ENCODE results near the gene PTOV1. TPM values are rescaled to one million over a fixed set of nuclear protein-coding genes. Genes with fewer than 3 reads are reported as not detected.
A peak's percentile ranks its signal among the peaks of the same experiment; 100 is the strongest.

Gene PTOV1
- total RNA-seq, result 100 to 1,000 TPM in 3 of 6 donors, 10 to 100 TPM in 3; 60.2 to 136 (median 106) TPM

DNA sequence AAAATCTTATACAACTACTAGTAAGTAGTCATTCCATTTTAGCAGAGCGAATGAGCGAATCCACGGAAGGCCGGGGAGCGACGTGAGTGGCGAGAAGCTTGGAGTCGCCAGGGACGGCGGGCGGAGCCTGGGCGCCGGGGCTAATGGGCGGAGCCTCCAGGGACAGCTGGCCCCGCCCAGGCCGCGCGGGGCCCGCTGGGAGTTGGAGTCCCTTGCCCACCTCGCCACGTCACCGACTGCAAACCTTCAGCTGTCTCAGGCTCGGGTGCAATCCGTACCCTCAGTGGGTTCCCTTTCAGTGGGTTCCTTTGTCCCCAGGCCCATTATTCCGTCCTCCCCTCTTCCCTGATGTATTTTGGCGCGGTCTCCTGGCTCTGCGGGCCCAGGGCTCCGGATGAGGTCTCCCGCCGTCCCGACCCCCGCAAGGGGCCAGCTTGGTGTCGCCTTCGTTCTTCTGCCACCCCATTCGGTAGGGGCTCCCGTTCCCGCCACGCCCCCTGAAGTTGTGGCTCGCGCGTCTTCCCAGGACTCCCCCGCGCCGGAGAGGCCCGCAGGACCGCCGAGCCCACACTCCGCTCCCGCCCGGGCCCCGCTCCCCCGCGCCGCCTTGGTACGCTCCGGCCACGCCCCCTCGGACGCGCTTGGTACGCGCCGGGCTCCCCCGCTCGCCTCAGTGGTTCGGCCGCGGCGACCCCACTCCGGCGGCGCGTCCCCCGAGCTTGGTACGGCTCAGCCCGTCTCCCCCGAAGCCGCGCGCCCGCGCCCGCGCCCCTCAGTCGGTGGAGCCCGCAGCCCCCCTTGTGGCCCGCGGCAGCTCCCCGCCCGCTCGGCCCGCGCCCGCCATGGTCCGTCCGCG lies at the start of gene PTOV1:
Gene PTOV1, plus strand, starts transcription at position 673 of the 856 bp plus-strand sequence.
- Histone ChIP-seq H3K27ac (peak within 1 kb of the TSS; percentile 99 to 100 (median 100)), H3K9me3 (no peaks in the 10 kb centered on the region), H3K4me1 (peaks cover 25 to 46% (median 36%) of the 10 kb centered on the region in 4 donors), H3K4me3 (peak within 1 kb of the TSS; percentile 86 to 98 (median 90)), H3K27me3 (no peaks in the 10 kb centered on the region), H3K36me3 (peaks cover 0 to 15% (median 7%) of the 10 kb centered on the region in 4 donors)
- TF ChIP-seq POLR2AphosphoS5 (IDR thresholded peaks at IDR 0.05) (peak; percentile 92), EP300 (IDR thresholded peaks at IDR 0.05) (peak in 1 of 4 donors; percentile 11), CTCF (IDR thresholded peaks at IDR 0.05) (peak in 2 of 6 experiments; percentile 5 to 8), POLR2A (IDR thresholded peaks at IDR 0.05) (peak in 3 of 4 donors; percentile 68 to 92 (median 85))
- 1% methylated on average over 33 to 55 of the region's 98 CpGs for WGBS, 2 donors
- DNase-seq, result peak; percentile 96 to 99
- peak; percentile 97 for ATAC-seq (ENCODE audit: low FRiP score in 2 of 2)

DNA sequence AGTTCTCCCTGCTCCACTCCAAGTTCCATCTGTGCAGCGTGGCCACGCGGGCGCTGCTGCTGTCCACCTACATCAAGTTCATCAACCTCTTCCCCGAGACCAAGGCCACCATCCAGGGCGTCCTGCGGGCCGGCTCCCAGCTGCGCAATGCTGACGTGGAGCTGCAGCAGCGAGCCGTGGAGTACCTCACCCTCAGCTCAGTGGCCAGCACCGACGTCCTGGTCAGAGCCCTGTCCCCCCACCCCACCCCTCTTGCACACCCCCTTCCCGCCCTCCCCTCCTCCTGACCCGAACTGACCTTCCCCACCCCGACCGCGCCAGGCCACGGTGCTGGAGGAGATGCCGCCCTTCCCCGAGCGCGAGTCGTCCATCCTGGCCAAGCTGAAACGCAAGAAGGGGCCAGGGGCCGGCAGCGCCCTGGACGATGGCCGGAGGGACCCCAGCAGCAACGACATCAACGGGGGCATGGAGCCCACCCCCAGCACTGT lies 49.5 kb upstream of the PTOV1 start:
- H3K36me3 ChIP-seq, result peaks cover 24 to 97% (median 87%) of the 10 kb centered on the region in 4 donors
- no peaks in the 10 kb centered on the region for H3K27me3 ChIP-seq
- H3K4me1 ChIP-seq, result peaks cover 0 to 2% (median 0%) of the 10 kb centered on the region in 4 donors
- no peak for TF ChIP-seq CTCF (IDR thresholded peaks at IDR 0.05)
- TF ChIP-seq EP300 (IDR thresholded peaks at IDR 0.05), result no peak
- TF ChIP-seq POLR2A (IDR thresholded peaks at IDR 0.05), result no peak
- no peak for TF ChIP-seq POLR2AphosphoS5 (IDR thresholded peaks at IDR 0.05)
- ATAC-seq (ENCODE audit: low FRiP score in 2 of 2), result no peak
- peak overlapping the region in 1 of 4 donors; percentile 49 for H3K27ac ChIP-seq
- DNase-seq, result peak in 1 of 2 donors; percentile 83
- 73 to 92% methylated on average over 16 to 27 of the region's 32 CpGs for WGBS, 2 donors
- peak overlapping the region in 1 of 4 donors; percentile 13 for H3K4me3 ChIP-seq
- no peaks in the 10 kb centered on the region for H3K9me3 ChIP-seq

- DNase-seq (peak; percentile 45 to 85), ATAC-seq (ENCODE audit: low FRiP score in 2 of 2) (peak; percentile 6 to 76)
- H3K4me3 ChIP-seq, result peak overlapping the region in 3 of 4 donors; percentile 9 to 17 (median 13)
- TF ChIP-seq POLR2AphosphoS5 (IDR thresholded peaks at IDR 0.05) (no peak), POLR2A (IDR thresholded peaks at IDR 0.05) (no peak), EP300 (IDR thresholded peaks at IDR 0.05) (no peak), CTCF (IDR thresholded peaks at IDR 0.05) (no peak)
- H3K27me3 ChIP-seq, result no peaks in the 10 kb centered on the region
- 68 to 76% methylated on average over 23 to 33 of the region's 38 CpGs for WGBS, 2 donors
- H3K9me3 ChIP-seq, result no peaks in the 10 kb centered on the region
- peaks cover 24 to 97% (median 82%) of the 10 kb centered on the region in 4 donors for H3K36me3 ChIP-seq
- peaks cover 0 to 2% (median 0%) of the 10 kb centered on the region in 4 donors for H3K4me1 ChIP-seq
- H3K27ac ChIP-seq, result peak overlapping the region in 2 of 4 donors; percentile 30 to 49
Measured at GRCh38 chr19:49801966-49802661, 48.8 kb upstream of the PTOV1 start.

- no peak for ATAC-seq (ENCODE audit: low FRiP score in 2 of 2)
- H3K27ac ChIP-seq, result peak overlapping the region in 1 of 4 donors; percentile 30
Measured at GRCh38 chr19:49802836-49803528, 48.0 kb upstream of the PTOV1 start.

More at GRCh38 chr19:49802836-49803528, 48.0 kb upstream of the PTOV1 start:
- Histone ChIP-seq H3K4me3 (no peak overlapping the region), H3K9me3 (no peaks in the 10 kb centered on the region), H3K36me3 (peaks cover 21 to 96% (median 76%) of the 10 kb centered on the region in 4 donors), H3K27me3 (no peaks in the 10 kb centered on the region), H3K4me1 (peaks cover 0 to 2% (median under 1%) of the 10 kb centered on the region in 4 donors)
- no peak for DNase-seq
- TF ChIP-seq POLR2AphosphoS5 (IDR thresholded peaks at IDR 0.05) (no peak), EP300 (IDR thresholded peaks at IDR 0.05) (no peak), CTCF (IDR thresholded peaks at IDR 0.05) (no peak), POLR2A (IDR thresholded peaks at IDR 0.05) (no peak)
- WGBS, 2 donors, result 89 to 92% methylated on average over 24 of the region's 24 CpGs
